Fibroblast of peridontal ligament (primary cell): ENCODE data around the gene CEP128.
A peak's percentile ranks its signal among the peaks of the same experiment; 100 is the strongest.
"Not testable (repeated sequence)": the region's sequence is repeated elsewhere in the genome, so short reads cannot be mapped to it uniquely, and the experiment has no call there.

Experiments used
- DNase-seq: peaks from one replicate; pipeline ENCODE4 v3.0.0-alpha.2; 2010; ENCODE audit errors: extremely low read depth

Gene CEP128

GRCh38 chr14:80953211-80953610, 11.7 kb upstream of the CEP128 start:
- not testable (repeated sequence) for DNase-seq

DNA sequence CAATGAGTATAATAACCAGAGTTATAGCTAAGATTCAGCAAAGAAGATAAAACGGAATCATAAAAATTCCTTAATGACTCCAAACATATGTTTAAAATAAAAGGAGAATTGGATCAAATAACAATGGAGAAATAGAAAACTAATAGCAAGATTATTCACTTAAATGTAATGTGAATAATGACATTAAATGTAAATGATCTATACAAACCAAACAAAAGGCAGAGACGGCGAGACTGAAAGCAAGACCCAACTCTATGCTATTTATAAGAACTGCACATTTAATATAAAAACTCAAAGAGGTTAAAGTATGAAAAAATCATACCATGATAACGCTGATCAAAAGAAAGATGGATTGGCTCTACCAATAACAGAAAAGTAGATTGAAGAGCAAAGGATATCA, 10.0 kb upstream of the CEP128 start:
- DNase-seq = no peak

GRCh38 chr14:80948291-80948690, 6.8 kb upstream of the CEP128 start:
- no peak for DNase-seq

DNA sequence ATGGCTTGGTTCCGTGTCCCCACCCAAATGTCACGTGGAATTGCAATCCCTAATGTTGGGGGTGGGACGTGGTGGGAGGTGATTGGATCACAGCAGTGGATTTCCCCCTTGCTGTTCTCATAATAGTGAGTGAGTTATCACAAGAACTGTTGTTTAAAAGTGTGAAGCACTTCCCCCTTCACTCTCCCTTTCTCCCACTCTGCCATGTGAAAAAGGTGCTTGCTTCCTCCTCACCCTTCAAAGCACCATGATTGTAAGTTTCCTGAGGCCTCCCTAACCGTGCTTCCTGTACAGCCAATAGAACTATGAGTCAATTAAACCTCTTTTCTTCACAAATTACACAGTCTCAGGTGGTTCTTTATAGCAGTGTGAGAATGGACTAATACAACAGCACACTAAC, 5.3 kb upstream of the CEP128 start:
- no peak for DNase-seq

GRCh38 chr14:80946187-80946586, 4.6 kb upstream of the CEP128 start:
- no peak for DNase-seq

- no peak for DNase-seq
These were observed 3.5 kb upstream of the CEP128 start for GRCh38 chr14:80944861-80945617.

DNA sequence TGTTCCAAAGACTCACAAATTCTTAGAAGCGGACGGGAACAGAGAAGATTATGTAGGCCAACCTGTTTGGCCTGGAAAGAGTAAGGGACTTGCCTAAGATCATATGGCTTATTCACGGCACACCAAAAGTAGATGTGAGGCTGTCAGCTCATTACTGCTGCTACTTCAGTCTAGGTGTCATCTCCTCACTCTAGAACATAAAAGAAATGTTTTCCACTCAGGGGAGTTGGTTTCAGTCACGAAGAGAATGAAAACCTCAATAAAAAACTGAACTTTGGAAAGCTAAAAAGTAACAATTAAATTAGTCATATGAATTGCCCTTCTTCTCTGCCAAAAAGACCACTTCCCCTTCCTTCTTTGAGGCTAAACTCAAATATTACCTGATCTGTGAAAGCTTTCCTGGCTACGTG, 658 bp upstream of the CEP128 start:
- DNase-seq = peak; percentile 23

GRCh38 chr14:80940146-80940545, 1.4 kb downstream of the CEP128 start:
- DNase-seq = no peak

GRCh38 chr14:80933686-80934085, 7.9 kb downstream of the CEP128 start:
- no peak for DNase-seq

GRCh38 chr14:80933282-80933681, 8.3 kb downstream of the CEP128 start:
- no peak for DNase-seq

DNA sequence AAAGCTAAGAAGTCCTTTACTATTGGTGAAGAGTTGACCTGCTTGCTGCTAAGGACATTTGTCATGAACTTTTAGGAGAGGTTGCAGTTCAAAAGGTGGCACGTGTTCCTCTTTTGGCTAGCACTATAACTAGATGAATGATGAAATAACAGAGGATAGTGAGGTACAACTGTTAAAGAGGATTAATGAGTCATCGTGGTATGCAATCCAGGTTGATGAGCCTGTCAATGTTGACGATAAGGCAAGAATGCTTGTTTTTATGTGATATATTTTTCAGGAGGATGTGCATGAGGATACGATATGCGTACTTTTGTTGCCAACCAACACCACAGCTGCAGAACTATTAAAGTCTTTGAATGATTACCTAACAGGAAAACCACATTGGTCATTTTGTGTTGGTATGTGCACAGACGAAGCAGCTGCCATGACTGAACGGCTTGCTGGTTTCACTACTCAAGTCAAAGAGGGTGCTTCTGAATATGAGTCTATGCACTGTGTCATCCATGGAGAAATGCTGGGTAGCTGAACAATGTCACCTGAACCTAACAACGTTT, 10.6 kb downstream of the CEP128 start:
- peak; percentile 75 for DNase-seq

- no peak for DNase-seq
These were observed 11.4 kb downstream of the CEP128 start for GRCh38 chr14:80930095-80930494.

- DNase-seq = no peak
These were observed 14.2 kb downstream of the CEP128 start for GRCh38 chr14:80927083-80927989.

GRCh38 chr14:80926397-80927082, 15.0 kb downstream of the CEP128 start:
- peak; percentile 56 for DNase-seq

DNA sequence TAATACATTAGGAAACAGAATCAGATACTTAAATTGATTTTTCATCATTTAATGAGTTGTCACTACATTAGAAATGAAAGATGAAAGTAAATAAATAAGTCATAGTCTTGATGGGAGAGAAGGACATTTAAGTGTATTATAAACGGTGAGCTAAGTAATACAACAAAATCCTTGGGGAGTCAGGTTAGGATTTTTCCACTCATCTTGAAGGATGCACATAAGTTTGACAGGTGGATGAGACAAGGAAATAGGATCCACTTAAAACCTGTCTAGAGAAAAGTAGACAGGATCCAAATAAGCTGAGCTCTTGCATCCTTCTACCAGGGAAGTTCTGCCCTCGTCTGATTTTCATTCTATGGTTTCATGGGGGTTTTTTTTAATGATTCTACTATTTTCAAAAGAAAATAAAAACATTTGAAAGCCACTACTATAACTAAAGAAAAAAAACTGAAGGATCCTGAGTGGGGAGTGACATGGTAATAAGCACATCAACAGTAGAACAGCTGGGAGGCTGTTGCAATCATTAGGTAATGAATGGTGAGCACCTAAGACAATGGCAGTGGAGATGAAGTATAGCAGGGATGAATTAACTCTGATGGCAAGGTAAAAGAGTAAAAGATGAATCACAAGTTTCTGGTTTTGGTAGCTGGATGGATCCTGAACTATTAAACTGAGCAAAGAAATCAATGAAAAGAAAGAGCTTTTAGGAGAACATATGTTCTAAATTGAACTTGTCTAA, 17.0 kb downstream of the CEP128 start:
- no peak for DNase-seq

DNA sequence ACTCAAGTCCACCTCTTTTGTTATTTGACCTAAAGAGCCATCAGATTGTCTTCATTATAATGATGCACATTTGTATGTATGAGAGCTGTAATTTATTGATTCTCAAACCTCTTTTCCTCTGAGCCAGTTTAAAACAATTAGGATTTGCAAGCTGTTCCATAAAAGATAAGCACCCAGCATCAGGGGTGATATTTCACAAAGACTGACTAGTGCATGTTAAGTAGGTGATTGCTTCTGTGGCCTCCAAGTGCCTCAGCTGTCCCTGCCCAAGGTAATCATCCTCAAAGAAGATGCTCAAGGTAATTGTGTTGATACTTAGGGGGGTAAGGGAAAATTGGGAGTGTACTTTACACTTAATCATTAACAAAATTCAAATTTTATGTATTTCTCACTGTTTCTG, 18.2 kb downstream of the CEP128 start:
- DNase-seq = no peak

DNA sequence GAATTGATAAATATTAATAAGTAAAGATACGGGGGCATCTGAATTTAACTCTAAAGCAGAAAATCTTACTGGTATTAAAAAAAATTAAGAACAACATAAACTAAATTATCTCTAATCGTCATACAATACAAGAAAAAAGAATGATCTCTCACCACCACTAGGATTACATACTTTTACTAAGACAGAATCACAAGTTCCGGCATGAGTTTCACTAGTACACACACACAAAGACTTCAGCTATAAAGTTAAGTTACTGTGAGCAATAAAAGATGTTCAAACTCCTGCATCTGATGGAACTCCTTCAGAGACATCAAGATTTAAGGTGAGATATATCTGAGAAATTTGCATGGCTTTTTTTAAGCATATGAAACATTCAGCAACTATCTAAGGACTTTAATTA, 21.9 kb downstream of the CEP128 start:
- no peak for DNase-seq

GRCh38 chr14:80912013-80912412, 29.5 kb downstream of the CEP128 start:
- not testable (repeated sequence) for DNase-seq

DNA sequence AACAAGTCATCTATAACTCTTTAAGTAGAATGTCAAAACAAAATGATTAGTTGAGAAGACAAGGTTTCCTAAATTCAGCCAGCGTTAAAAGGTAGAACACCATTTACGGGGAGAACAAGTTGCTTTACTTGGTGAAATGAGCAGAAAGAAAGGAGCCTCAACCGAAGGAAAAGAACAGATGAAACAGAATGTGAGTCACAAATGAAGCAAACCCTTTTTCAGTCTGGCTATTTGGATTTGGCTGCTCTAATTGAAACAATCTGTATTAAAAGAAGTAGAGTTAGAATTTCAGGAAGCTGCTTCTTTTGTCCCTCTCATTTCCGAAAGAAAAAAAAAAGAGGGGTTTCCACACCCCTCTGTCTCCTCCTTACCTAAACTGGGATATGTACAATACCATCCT, 34.6 kb downstream of the CEP128 start:
- peak; percentile 85 for DNase-seq

GRCh38 chr14:80906336-80906735, 35.2 kb downstream of the CEP128 start:
- DNase-seq = peak; percentile 8

DNA sequence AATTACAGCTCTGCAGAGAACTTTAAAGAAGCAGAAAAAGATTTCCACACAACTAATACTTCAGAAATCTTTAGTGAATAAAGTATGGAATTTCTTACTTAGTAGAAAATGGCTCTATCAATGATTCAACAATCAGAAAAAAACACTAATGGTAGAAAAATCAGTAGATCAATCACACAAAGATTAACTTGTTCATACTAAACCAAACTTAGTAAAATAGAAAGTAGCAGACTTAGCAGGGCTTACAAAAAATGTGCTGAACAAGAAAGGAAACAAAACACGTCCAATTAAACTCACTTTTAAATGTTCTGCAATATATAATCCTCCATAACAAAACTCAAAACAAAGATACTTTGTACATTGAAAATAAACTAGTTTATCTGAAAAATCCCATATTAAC, 38.9 kb downstream of the CEP128 start:
- DNase-seq = no peak
